Stimulated activated naive CD4-positive, alpha-beta T cell (primary cell): Measurements from ENCODE around the gene CRYBG1.

Source experiments
- DNase-seq, 6 experiments: peaks; one replicate each; lab custom pipeline; 2025; lab: John Stamatoyannopoulos, UW

CRYBG1 gene

DNA sequence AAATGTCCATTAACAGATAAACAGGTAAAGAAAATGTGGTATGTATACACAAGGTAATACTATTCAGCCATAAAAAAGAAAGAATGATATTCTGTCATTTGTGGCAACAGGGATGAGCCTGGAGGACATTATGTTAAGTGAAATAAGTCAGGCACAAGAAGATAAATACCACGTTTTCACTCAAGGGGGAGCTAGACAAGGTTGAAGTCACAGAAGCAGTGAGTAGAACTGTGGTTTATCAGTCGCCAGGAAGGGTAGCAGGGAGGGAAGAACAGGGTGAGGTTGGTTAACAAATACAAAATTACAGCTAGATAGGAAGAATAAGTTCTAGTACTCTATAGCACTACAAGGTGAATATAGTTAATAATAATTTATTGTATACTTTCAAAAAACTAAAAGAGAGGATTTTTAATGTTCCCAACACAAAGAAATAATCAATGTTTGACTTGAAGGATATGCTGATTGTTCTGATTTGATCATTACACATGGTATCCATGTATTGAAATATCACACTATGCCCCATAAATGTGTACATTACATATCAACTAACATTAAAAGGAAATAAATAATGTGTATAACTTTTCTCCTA, 247.7 kb downstream of the CRYBG1 start:
- peak in 2 of 6 experiments; percentile 35 for DNase-seq

DNA sequence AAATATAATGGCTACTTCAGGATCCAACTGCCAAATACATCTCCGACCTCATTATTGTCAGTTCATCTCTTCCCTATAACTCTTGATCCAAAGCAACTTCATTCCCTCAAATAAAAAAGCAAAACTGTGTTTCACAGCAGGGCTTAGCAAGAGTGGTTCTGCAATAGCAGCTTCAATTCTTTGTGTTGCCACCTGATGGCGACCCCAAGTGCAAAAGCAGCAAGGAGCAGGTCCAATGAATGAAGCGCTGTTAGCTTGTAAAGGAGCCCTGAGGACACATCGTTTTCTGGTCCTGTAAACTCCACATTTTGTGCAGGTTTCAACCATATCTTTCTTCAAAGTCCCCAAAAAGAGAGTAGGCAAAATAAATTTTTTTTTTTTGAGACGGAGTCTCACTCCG, 249.2 kb downstream of the CRYBG1 start:
- DNase-seq, result no peak

DNA sequence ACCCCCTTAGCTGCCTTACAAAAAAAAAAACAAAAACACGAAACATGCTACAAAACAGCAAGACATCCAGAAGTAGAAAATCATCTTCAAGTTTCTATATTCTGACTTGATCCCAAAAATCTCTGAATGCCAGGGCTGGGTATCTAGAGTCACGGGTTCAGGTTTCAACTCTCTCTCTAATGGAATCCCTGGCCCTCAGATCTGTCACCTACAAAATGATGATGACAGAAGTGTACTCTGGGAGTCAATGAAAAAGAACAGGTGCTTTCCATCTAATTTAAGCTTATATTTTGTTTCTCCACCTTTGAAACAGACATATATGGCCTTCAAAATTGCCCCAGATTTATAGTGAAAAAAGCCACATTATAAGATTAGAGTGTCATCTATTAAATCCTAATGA, 250.5 kb downstream of the CRYBG1 start:
- DNase-seq, result no peak

DNA sequence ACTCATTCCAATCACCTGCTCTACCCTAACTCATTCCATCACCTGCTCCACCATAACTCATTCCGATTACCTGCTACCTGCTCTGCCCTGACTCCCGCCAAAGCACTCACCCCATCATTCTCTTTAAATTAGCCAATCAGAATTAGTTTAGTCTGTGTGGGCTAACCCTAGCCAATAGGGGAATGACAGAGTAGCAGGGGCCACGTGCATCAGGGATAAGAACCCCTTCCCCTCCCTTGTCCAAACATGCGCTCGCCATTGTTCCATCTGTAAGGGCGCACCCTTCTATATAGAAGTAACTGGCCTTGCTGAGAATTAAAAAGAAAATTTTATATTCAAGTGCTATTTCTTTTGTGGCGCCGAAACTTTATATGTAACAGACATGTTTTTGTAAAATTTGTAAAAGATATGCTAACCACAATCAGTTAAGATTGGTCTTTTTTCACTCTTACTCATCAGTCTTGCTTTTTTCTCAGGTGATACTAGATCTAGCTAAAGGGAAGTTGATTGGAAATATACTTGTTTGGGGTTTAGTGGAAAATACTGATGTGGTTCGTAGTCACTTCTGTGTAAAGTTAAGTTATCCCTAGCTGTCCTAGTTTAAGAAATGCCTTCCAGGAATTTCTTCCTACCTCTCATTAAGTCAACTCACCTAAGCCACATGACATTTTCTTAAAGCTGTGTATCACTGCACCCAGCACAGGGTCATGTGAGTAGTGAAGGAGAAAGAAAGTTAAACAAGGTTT, 252.3 kb downstream of the CRYBG1 start:
- DNase-seq, result no peak

DNA sequence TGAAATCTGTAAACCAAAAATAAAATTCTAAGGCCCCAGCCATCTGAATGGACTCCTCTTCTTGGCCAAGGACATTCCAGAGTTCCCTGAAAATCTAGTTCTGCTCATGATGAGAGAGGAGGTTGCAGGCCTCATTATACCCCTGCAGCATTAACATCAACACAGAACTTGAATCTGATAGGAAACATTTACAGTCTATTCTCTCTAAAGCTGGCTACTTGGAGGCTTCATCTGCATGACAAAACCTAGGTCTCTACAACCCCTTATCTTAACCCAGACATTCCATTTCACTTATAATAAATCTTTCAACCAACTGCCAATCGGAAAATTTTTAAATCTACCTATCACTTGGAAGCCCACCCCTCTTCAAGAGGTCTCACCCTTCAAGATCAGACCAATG, 253.1 kb downstream of the CRYBG1 start:
- no peak for DNase-seq

DNA sequence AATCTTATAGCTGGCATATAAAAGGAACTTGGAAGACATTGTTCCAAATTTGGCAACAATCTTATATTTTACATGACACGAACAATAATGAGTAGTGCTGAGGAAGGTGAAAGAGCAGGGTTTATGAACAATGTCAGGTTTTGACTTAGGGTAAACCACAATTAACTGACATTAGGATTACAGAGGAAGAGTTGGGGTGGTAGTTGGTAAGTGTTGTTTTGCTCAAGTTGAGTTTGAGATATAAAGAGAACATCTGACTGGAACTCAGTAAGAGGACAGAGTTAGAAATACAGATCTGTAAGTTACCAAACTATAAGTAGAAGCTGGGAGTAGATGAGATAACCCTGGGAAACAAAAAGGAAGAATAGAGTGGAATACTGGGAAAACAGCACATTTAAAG, 253.6 kb downstream of the CRYBG1 start:
- no peak for DNase-seq

DNA sequence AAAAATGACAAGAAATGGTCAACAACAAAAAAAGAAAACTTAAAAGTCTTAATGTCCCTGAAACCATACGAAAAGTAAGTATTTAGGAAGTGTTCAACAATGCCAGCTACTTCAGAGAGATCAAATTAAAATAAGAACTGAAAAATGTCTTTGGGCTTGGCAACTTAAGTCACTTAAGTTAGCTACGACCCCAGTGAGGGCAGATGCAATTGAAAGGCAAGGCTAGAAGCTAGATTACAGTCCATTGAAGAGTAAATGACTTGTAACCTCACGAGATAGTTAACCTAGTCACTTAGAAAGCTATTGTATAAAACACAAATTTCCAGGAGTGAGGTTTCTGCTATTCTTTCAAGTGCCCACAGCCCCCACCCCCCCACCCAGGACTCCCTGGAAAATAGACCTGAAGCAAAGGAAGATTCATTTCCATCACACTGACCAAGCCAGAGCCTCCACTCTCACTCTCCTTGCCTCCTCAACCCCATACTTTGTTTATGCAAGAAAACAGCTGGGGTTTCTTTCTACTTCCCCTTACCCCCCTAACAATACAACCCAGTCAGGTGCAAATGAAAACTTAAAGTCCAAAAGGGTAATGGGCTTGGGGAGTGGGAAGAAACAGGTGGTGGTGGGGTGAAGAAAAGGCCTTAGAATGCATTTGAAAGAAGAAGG, 254.2 kb downstream of the CRYBG1 start:
- DNase-seq, result no peak

DNA sequence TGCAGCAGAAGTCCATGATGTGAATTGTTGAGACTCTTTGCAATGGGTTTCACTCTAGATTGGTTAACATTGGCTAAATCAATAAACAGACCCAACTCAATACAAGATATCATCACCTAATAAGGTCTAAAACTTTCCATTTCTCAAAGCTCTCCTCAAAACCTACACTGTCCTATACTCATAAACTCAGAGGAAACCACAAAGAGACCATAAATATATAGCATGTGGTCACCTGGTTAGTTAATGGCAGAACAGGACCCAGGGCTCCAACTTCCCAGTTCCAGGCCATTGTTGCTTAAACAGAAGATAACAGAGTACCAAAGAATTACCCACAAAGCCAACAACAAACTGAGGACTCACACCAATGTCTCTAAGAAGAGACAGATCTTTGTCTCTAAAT, 256.8 kb downstream of the CRYBG1 start:
- no peak for DNase-seq

DNA sequence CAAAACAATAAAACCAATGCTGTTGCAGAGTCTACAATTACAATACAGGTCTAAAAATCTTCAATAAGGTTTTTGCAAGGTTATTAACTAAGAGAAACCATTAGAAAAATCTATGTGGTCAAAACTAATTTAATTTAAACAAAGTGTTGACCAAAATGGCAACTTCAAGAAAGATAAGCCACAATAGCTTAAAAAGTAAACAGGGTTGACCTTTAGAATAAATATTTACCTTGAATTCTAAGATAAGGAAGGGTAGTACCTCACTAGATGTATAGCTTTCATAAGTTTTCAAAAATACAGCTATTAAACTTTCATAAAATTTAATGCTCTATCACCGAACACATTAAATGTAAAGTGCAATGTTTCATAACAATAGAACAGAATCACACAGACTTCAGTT, 257.3 kb downstream of the CRYBG1 start:
- DNase-seq, result no peak

DNA sequence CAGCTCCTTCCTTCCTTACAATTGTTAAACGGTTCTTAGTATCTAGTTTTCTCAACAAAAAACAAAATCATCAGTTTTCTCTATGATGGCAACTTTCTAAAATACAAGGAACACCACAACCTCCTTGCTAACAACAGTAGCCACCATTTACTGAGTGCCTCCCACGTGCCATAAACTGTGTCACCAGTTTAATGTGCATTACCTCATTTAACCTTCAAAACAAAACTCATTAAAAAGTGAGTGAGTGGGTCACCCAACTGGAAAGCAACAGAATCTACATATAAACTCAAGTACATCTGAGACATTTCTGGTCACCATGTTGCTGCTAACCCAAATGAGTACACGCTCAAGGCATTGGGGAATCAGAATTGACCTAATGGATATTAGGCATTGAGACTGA, 257.8 kb downstream of the CRYBG1 start:
- no peak for DNase-seq

DNA sequence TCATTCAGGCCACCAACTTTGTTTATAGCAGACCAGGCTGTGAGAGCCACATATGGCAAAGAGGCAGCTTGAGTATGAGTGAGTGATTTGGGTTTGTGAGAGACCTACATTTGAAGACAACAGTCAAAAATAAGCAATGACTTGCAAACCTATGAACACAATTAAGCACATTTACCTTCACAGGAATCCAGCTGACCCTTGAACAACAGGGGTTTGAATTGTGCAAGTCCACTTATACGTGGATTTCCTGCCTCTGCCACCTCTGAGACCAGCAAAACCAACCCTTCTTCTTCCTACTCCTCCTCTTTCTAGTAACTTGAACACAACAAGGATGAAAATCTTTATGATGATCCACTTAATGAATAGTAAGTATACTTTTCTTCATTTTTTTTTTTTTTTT, 258.7 kb downstream of the CRYBG1 start:
- DNase-seq, result no peak

DNA sequence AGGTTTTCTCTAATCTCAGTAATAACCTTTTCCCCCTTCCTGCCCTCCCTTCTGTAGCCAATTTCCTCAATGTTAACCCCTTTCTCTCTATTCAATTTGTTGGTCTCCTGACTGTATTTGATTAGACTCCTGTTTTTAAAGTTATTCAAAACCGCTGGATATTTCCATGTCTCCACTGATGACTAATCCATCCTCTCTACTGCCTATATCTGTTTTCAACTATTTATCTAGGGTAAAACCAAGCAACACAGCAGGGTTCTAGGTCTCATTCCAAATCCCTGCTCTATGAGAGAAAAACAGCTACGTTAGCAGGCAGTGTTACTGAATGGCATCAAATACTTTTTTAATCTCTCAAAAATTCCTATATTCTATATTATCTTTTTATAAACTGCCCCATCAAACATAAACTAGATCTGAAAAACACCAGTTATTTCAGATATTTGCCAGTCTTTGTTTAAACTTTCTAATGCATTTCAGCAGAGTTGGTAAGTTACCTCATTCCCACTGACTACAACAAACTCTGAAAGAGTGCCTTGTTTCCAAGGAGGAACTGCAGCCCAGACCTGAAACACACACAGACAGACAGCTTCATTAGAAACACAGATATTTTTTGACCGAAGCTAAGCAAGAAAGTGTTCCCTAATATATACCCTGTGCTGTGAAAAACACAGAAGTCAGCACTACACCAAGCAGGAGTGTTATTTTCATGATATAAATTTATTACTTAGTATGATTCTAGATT, 260.6 kb downstream of the CRYBG1 start:
- DNase-seq, result no peak
